HepG2 (cell line): ENCODE results near the gene ERBB3. TPM values are rescaled to one million over a fixed set of nuclear protein-coding genes. Genes with fewer than 3 reads are reported as not detected.

Experiments
- CREM ChIP-seq, 2 experiments: sonication (generic) in 1 of 2; formaldehyde crosslinking in 1 of 2; IDR thresholded peaks; 2 replicates each; pipeline versions ENCODE4 v1.4.0 to v1.6.1; 2016 to 2020; ENCODE audit warnings: antibody characterized with exemption in 1 of 2, mild to moderate bottlenecking in 1 of 2, missing genetic modification reagents in 1 of 2
- EHMT2 ChIP-seq: fragments of 200-600 bp; sonication (generic); IDR thresholded peaks from 2 replicates; pipeline ENCODE4 v1.7.0; 2017; ENCODE audit warnings: antibody characterized with exemption, low read depth, low read length, borderline replicate concordance
- FOSL1 ChIP-seq: sonication (generic); formaldehyde crosslinking; IDR thresholded peaks from 2 replicates; pipeline ENCODE4 v1.9.0; 2021; ENCODE audit warnings: missing genetic modification reagents, borderline replicate concordance
- NAIF1 ChIP-seq: sonication (generic); formaldehyde crosslinking; IDR thresholded peaks from 2 replicates; pipeline ENCODE4 v1.5.0; 2020; ENCODE audit warnings: mild to moderate bottlenecking, missing genetic modification reagents, borderline replicate concordance
- POLR2AphosphoS2 ChIP-seq: IDR thresholded peaks from 2 replicates; pipeline ENCODE4 v1.6.1; 2011; ENCODE audit warnings: low read depth, low read length, improper control_type of control experiment
- RELA ChIP-seq: sonication (generic); formaldehyde crosslinking; IDR thresholded peaks from 2 replicates; pipeline ENCODE4 v1.4.0; 2020; ENCODE audit warnings: missing genetic modification reagents
- STAG1 ChIP-seq: sonication (generic); formaldehyde crosslinking; IDR thresholded peaks from 2 replicates; pipeline ENCODE4 v1.4.0; 2020; ENCODE audit warnings: missing genetic modification reagents
- TBL1XR1 ChIP-seq: fragments of 150-350 bp; IDR thresholded peaks from 2 replicates; pipeline ENCODE4 v1.6.1; 2014; ENCODE audit warnings: borderline replicate concordance, low read length; ENCODE audit not compliant: partially characterized antibody
- WIZ ChIP-seq: sonication (generic); formaldehyde crosslinking; IDR thresholded peaks from 2 replicates; pipeline ENCODE4 v1.5.1; 2020; ENCODE audit warnings: mild to moderate bottlenecking, missing genetic modification reagents
- ZKSCAN8 ChIP-seq: IDR thresholded peaks from 2 replicates; pipeline ENCODE4 v1.6.1; 2016; ENCODE audit warnings: borderline replicate concordance, missing genetic modification reagents, missing compliant biosample characterization
- ZNF3 ChIP-seq: IDR thresholded peaks from 2 replicates; pipeline ENCODE4 v1.7.0; 2017; ENCODE audit warnings: inconsistent platforms
- ZNF761 ChIP-seq: sonication (generic); formaldehyde crosslinking; conservative IDR thresholded peaks from 2 replicates; pipeline ENCODE4 v1.4.0; 2020; ENCODE audit warnings: mild to moderate bottlenecking, missing genetic modification reagents
- ZNF781 ChIP-seq: sonication (generic); formaldehyde crosslinking; IDR thresholded peaks from 2 replicates; pipeline ENCODE4 v1.5.1; 2020; ENCODE audit warnings: borderline replicate concordance, mild to moderate bottlenecking, missing genetic modification reagents; ENCODE audit errors: not compliant biosample characterization
- ZNF790 ChIP-seq: sonication (generic); formaldehyde crosslinking; IDR thresholded peaks from 2 replicates; pipeline ENCODE4 v1.8.0; 2022; ENCODE audit warnings: missing genetic modification reagents, mild to moderate bottlenecking, borderline replicate concordance
- polyA plus RNA-seq, 8 experiments: library from polyadenylated mRNA; depleted of rRNA in 3 of 8; stranded (reverse) in 7 of 8; unstranded in 1 of 8; fragments of >200 nt; fragmentation: Illumina TruSeq in 4 of 8; extraction: Trizol in 4 of 8; gene quantifications; 2 replicates each; pipeline versions ENCODE4 v1.2.1 to v1.2.3, GENCODE V29; 2011 to 2016; ENCODE audit warnings: low read depth in 4 of 8, missing spikeins in 1 of 8, mixed read lengths in 1 of 8; ENCODE audit not compliant: insufficient read depth in 1 of 8
- total RNA-seq, 5 experiments: library from RNA; depleted of rRNA; stranded (reverse); fragments of >200 nt; fragmentation: Illumina TruSeq; extraction: Trizol; gene quantifications; 2 replicates each; pipeline ENCODE4 v1.2.3, GENCODE V29; 2016; ENCODE audit warnings: low read depth in 1 of 5
- TF ChIP-seq, protein P1 (sequence below): sonication (generic); formaldehyde crosslinking; IDR thresholded peaks from 2 replicates; pipeline ENCODE4 v1.5.0; 2020; ENCODE audit warnings: mild to moderate bottlenecking, missing genetic modification reagents, borderline replicate concordance
- TF ChIP-seq, protein P2 (sequence below): sonication (generic); formaldehyde crosslinking; IDR thresholded peaks from 2 replicates; pipeline ENCODE4 v1.9.0; 2021; ENCODE audit warnings: missing genetic modification reagents, mild to moderate bottlenecking, borderline replicate concordance
- TF ChIP-seq, protein P3 (sequence below): IDR thresholded peaks from 2 replicates; pipeline ENCODE4 v1.6.1; 2016; ENCODE audit warnings: low read depth, missing genetic modification reagents, missing compliant biosample characterization

ERBB3 gene
- total and polyA plus RNA-seq, 2 of the 13 experiments (the other 11 are each of a cell fraction or from before 2014, with no cell fraction given) = 93.6 to 358 TPM

DNA sequence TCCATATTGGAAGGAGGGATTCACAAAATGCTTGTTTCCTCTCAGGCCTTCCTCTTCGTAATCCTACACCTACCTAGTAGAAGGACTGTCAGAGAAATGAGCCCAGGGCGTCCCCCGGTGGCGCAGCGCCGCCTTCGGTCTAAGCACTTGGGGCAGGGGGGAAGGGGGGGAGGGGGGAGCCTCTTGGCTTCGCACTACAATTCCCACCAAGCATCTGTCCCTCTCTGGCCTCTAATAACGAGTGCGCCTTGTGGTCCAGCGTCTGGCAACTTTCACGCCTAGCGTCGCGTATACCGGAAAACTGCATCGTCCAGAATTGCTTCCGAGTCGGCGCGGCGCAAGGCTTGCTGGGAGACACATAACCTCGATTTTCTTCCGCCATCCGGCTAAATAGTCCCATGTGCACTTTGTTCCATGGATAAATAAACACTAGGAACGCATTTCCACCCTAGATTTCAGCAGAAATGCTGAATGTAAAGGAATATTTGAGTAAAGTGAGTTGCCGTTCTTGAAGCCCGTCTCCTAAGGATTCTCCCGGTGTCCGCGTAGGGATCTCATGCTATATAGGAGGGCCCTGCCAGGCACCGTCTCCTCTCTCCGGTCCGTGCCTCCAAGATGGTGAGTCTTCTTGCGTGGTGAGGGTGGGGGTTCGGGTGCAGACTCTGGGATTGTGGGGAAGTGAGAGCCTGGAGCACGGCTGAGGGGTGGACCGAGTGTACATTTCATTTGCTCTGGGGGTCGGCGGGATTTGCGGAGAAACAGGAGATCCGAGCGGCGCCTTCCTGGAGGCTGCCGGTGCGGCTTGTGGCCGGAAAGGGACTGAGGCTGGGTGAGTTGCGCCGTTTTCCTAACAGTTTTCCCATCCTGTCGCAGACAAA lies 38.2 kb upstream of the ERBB3 start, which contains the start of gene RPS26 (continued):
- TF ChIP-seq EHMT2 (no peak), STAG1 (peak; percentile 80), NAIF1 (no peak; the same call in 1 of the 2 replicates), ZNF790 (CRISPR knock-in tag) (0 out of 2 replicates have a peak, but pooled peaks have one; percentile 76), ZKSCAN8 (CRISPR knock-in tag) (no peak), RELA (CRISPR knock-in tag) (peak; percentile 20; the same call in 1 of the 2 replicates), TBL1XR1 (peak; percentile 66), ZNF3 (0 out of 2 replicates have a peak, but pooled peaks have one; percentile 3), ZNF761 (0 out of 2 replicates have a peak, but pooled peaks have one; percentile 32), CREM (IDR thresholded peaks at IDR 0.05) (peak; percentile 97), CREM (CRISPR knock-in tag; IDR thresholded peaks at IDR 0.05) (peak; percentile 24; the same call in 1 of the 2 replicates), ZNF781 (CRISPR knock-in tag) (peak; percentile 47), FOSL1 (CRISPR knock-in tag) (no peak; the same call in 1 of the 2 replicates), WIZ (no peak), POLR2AphosphoS2 (0 out of 2 replicates have a peak, but pooled peaks have one; percentile 67)
- TF ChIP-seq, protein P1, sequence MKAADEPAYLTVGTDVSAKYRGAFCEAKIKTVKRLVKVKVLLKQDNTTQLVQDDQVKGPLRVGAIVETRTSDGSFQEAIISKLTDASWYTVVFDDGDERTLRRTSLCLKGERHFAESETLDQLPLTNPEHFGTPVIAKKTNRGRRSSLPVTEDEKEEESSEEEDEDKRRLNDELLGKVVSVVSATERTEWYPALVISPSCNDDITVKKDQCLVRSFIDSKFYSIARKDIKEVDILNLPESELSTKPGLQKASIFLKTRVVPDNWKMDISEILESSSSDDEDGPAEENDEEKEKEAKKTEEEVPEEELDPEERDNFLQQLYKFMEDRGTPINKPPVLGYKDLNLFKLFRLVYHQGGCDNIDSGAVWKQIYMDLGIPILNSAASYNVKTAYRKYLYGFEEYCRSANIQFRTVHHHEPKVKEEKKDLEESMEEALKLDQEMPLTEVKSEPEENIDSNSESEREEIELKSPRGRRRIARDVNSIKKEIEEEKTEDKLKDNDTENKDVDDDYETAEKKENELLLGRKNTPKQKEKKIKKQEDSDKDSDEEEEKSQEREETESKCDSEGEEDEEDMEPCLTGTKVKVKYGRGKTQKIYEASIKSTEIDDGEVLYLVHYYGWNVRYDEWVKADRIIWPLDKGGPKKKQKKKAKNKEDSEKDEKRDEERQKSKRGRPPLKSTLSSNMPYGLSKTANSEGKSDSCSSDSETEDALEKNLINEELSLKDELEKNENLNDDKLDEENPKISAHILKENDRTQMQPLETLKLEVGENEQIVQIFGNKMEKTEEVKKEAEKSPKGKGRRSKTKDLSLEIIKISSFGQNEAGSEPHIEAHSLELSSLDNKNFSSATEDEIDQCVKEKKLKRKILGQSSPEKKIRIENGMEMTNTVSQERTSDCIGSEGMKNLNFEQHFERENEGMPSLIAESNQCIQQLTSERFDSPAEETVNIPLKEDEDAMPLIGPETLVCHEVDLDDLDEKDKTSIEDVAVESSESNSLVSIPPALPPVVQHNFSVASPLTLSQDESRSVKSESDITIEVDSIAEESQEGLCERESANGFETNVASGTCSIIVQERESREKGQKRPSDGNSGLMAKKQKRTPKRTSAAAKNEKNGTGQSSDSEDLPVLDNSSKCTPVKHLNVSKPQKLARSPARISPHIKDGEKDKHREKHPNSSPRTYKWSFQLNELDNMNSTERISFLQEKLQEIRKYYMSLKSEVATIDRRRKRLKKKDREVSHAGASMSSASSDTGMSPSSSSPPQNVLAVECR (CRISPR knock-in tag) = peak; percentile 90
- TF ChIP-seq, protein P2, sequence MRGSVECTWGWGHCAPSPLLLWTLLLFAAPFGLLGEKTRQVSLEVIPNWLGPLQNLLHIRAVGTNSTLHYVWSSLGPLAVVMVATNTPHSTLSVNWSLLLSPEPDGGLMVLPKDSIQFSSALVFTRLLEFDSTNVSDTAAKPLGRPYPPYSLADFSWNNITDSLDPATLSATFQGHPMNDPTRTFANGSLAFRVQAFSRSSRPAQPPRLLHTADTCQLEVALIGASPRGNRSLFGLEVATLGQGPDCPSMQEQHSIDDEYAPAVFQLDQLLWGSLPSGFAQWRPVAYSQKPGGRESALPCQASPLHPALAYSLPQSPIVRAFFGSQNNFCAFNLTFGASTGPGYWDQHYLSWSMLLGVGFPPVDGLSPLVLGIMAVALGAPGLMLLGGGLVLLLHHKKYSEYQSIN = no peak
- TF ChIP-seq, protein P3, sequence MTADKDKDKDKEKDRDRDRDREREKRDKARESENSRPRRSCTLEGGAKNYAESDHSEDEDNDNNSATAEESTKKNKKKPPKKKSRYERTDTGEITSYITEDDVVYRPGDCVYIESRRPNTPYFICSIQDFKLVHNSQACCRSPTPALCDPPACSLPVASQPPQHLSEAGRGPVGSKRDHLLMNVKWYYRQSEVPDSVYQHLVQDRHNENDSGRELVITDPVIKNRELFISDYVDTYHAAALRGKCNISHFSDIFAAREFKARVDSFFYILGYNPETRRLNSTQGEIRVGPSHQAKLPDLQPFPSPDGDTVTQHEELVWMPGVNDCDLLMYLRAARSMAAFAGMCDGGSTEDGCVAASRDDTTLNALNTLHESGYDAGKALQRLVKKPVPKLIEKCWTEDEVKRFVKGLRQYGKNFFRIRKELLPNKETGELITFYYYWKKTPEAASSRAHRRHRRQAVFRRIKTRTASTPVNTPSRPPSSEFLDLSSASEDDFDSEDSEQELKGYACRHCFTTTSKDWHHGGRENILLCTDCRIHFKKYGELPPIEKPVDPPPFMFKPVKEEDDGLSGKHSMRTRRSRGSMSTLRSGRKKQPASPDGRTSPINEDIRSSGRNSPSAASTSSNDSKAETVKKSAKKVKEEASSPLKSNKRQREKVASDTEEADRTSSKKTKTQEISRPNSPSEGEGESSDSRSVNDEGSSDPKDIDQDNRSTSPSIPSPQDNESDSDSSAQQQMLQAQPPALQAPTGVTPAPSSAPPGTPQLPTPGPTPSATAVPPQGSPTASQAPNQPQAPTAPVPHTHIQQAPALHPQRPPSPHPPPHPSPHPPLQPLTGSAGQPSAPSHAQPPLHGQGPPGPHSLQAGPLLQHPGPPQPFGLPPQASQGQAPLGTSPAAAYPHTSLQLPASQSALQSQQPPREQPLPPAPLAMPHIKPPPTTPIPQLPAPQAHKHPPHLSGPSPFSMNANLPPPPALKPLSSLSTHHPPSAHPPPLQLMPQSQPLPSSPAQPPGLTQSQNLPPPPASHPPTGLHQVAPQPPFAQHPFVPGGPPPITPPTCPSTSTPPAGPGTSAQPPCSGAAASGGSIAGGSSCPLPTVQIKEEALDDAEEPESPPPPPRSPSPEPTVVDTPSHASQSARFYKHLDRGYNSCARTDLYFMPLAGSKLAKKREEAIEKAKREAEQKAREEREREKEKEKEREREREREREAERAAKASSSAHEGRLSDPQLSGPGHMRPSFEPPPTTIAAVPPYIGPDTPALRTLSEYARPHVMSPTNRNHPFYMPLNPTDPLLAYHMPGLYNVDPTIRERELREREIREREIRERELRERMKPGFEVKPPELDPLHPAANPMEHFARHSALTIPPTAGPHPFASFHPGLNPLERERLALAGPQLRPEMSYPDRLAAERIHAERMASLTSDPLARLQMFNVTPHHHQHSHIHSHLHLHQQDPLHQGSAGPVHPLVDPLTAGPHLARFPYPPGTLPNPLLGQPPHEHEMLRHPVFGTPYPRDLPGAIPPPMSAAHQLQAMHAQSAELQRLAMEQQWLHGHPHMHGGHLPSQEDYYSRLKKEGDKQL (CRISPR knock-in tag) = peak; percentile 66; the same call in 1 of the 2 replicates
